Activated T-helper 1 cell treated with anti-CD3 and anti-CD28 coated beads, Interleukin-2, amount 50 U/mL, for 16 hours (primary cell): ENCODE results near the gene DPF3.

Source experiments
- DNase-seq, 2 donors: peaks; one replicate each; pipeline ENCODE4 v3.0.0-alpha.2; 2020; ENCODE audit warnings: low read depth in 1 of 2, low spot score in 1 of 2

DPF3 gene

GRCh38 chr14:72651081-72651480, 242.8 kb downstream of the DPF3 start:
- no peak for DNase-seq

GRCh38 chr14:72649603-72650227, 244.2 kb downstream of the DPF3 start:
- DNase-seq, result no peak

- DNase-seq, result no peak
Observed at GRCh38 chr14:72647782-72648181, 246.1 kb downstream of the DPF3 start.

GRCh38 chr14:72646861-72647528, 246.9 kb downstream of the DPF3 start:
- no peak for DNase-seq

GRCh38 chr14:72645706-72646105, 248.2 kb downstream of the DPF3 start:
- DNase-seq, result no peak

GRCh38 chr14:72644758-72645489, 249.0 kb downstream of the DPF3 start:
- DNase-seq, result no peak

- DNase-seq, result no peak
Observed at GRCh38 chr14:72644038-72644437, 249.9 kb downstream of the DPF3 start.

- no peak for DNase-seq
Observed at GRCh38 chr14:72643317-72643801, 250.5 kb downstream of the DPF3 start.

GRCh38 chr14:72640911-72641485, 252.9 kb downstream of the DPF3 start:
- no peak for DNase-seq

- no peak for DNase-seq
Observed at GRCh38 chr14:72638021-72638420, 255.9 kb downstream of the DPF3 start.

- no peak for DNase-seq
Observed at GRCh38 chr14:72636871-72637270, 257.0 kb downstream of the DPF3 start.

- no peak for DNase-seq
Observed at GRCh38 chr14:72636094-72636493, 257.8 kb downstream of the DPF3 start.

GRCh38 chr14:72634691-72635616, 258.9 kb downstream of the DPF3 start:
- no peak for DNase-seq

GRCh38 chr14:72633551-72633950, 260.4 kb downstream of the DPF3 start:
- DNase-seq, result no peak

- DNase-seq, result no peak
Observed at GRCh38 chr14:72632727-72633126, 261.2 kb downstream of the DPF3 start.

- no peak for DNase-seq
Observed at GRCh38 chr14:72631401-72631800, 262.5 kb downstream of the DPF3 start.

GRCh38 chr14:72630374-72630773, 263.5 kb downstream of the DPF3 start:
- no peak for DNase-seq

GRCh38 chr14:72629534-72629933, 264.4 kb downstream of the DPF3 start:
- DNase-seq, result no peak

GRCh38 chr14:72625689-72626088, 268.2 kb downstream of the DPF3 start:
- no peak for DNase-seq

GRCh38 chr14:72621387-72622065, 272.4 kb downstream of the DPF3 start:
- no peak for DNase-seq
